ENCODE measurements around the gene MYLIP. TPM values are rescaled to one million over a fixed set of nuclear protein-coding genes. Genes with fewer than 3 reads are reported as not detected.

Gene MYLIP
- polyA plus RNA-seq, 3 donors = 19.9 to 84.0 (median 28.0) TPM

GRCh38 chr6:16196984-16197546 is 68.2 kb downstream of the MYLIP start:
- H3K4me3 ChIP-seq (replicated peaks in 1 of 3; ENCODE audit: low read depth in 2 of 3, low read length in 3 of 3) = no peak overlapping the region
- WGBS (ENCODE audit: insufficient coverage) = 98% methylated on average over 8 of the region's 19 CpGs
- no peak for TF ChIP-seq CTCF (IDR thresholded peaks at IDR 0.05)
- H3K9ac ChIP-seq (ENCODE audit: insufficient read depth, low read length, poor library complexity, severe bottlenecking) = no peak overlapping the region
- H3K4me2 ChIP-seq (replicated peaks; ENCODE audit: extremely low read depth, low read length, poor library complexity, severe bottlenecking) = no peak overlapping the region
- H3K27me3 ChIP-seq (ENCODE audit: control insufficient read depth in 2 of 2, insufficient read depth in 2 of 2, low read length in 2 of 2) = no peaks in the 10 kb centered on the region
- intact Hi-C loops (cut with micrococcal nuclease) = no loop called here
- no peaks in the 10 kb centered on the region for H4K20me1 ChIP-seq (ENCODE audit: insufficient read depth, low read length)
- no peaks in the 10 kb centered on the region for H3K4me1 ChIP-seq (ENCODE audit: control insufficient read depth in 1 of 2, insufficient read depth in 2 of 2, low read length in 2 of 2)
- no peaks in the 10 kb centered on the region for H3K4me1 Mint-ChIP-seq
- H3K36me3 ChIP-seq (replicated peaks in 1 of 2; ENCODE audit: control insufficient read depth in 1 of 2, insufficient read depth in 2 of 2, low read length in 2 of 2) = no peaks in the 10 kb centered on the region
- H3K27ac ChIP-seq (ENCODE audit: low read depth in 1 of 2, low read length in 2 of 2) = no peak overlapping the region
- no peaks in the 10 kb centered on the region for H3K36me3 Mint-ChIP-seq
- H3K9me3 ChIP-seq (replicated peaks in 1 of 2; ENCODE audit: control insufficient read depth in 1 of 2, insufficient read depth in 1 of 2, low read length in 2 of 2) = no peaks in the 10 kb centered on the region
- H3K79me2 ChIP-seq (ENCODE audit: insufficient read depth, low read length) = no peaks in the 10 kb centered on the region
- no peak overlapping the region for H3K4me3 Mint-ChIP-seq
- H3K9me3 Mint-ChIP-seq = no peaks in the 10 kb centered on the region
- peaks cover 1 to 4% (median 2%) of the 10 kb centered on the region in 3 donors for H3K27me3 Mint-ChIP-seq (ENCODE audit: low read depth in 3 of 3)
- H2AFZ ChIP-seq (ENCODE audit: insufficient read depth, low read depth, low read length, poor library complexity, severe bottlenecking) = no peak overlapping the region
- no peak for DNase-seq
- no peak overlapping the region for H3K27ac Mint-ChIP-seq

Small RNAs within 50 kb of the gene (small RNA-seq; reads per million reads assigned to genes)
- gene MIR4639 (ENCODE audit: insufficient read length, low read depth) = not detected

Other genes with a start within 250 kb of the MYLIP start
- 1 to 10 TPM; 1.9 to 3.8 (median 3.2) TPM for gene GMPR, start 109.5 kb downstream of the MYLIP start, polyA plus RNA-seq